ENCODE data around the gene VIPAS39. TPM values are rescaled to one million over a fixed set of nuclear protein-coding genes. Genes with fewer than 3 reads are reported as not detected.

VIPAS39 gene
- polyA plus RNA-seq, 1 experiment = 31.3 TPM

- ChIA-PET CTCF (interaction anchor here (8.2 kb wide), 1 partner anchor 11 kb away, joined by 38 read pairs; the partner anchor contains the start of gene AHSA1), POLR2A (no interaction called here)
- Histone ChIP-seq H3K36me3 (ENCODE audit: control insufficient read depth, insufficient read depth, low read length) (peaks cover 15% of the 10 kb centered on the region), H3K4me3 (ENCODE audit: low read depth, low read length) (no peak overlapping the region), H3K27me3 (ENCODE audit: control insufficient read depth, insufficient read depth, low read length) (peaks cover 8% of the 10 kb centered on the region; the same call in 1 of the 2 replicates)
- no peak for TF ChIP-seq CTCF (IDR thresholded peaks at IDR 0.05; ENCODE audit: insufficient read depth, low read depth, low read length)
- DNase-seq (ENCODE audit: low read depth) = no peak
Measured at GRCh38 chr14:77470224-77470870, 12.9 kb upstream of the VIPAS39 start.

- peaks cover 18% of the 10 kb centered on the region for H3K36me3 ChIP-seq (ENCODE audit: control insufficient read depth, insufficient read depth, low read length)
- no peak for TF ChIP-seq CTCF (IDR thresholded peaks at IDR 0.05; ENCODE audit: insufficient read depth, low read depth, low read length)
- H3K4me3 ChIP-seq (ENCODE audit: low read depth, low read length) = no peak overlapping the region
- no peak for DNase-seq (ENCODE audit: low read depth)
- ChIA-PET POLR2A (no interaction called here), CTCF (interaction anchor here (8.2 kb wide), 1 partner anchor 10 kb away, joined by 38 read pairs; the partner anchor contains the start of gene AHSA1)
- peaks cover 4% of the 10 kb centered on the region; the same call in 1 of the 2 replicates for H3K27me3 ChIP-seq (ENCODE audit: control insufficient read depth, insufficient read depth, low read length)
Measured at GRCh38 chr14:77469539-77469938, 12.1 kb upstream of the VIPAS39 start.

GRCh38 chr14:77469067-77469505 lies 11.7 kb upstream of the VIPAS39 start:
- Histone ChIP-seq H3K36me3 (ENCODE audit: control insufficient read depth, insufficient read depth, low read length) (peaks cover 18% of the 10 kb centered on the region), H3K4me3 (ENCODE audit: low read depth, low read length) (no peak overlapping the region), H3K27me3 (ENCODE audit: control insufficient read depth, insufficient read depth, low read length) (peaks cover 4% of the 10 kb centered on the region; the same call in 1 of the 2 replicates)
- POLR2A ChIA-PET = no interaction called here
- no peak for TF ChIP-seq CTCF (IDR thresholded peaks at IDR 0.05; ENCODE audit: insufficient read depth, low read depth, low read length)
- no peak for DNase-seq (ENCODE audit: low read depth)
- CTCF ChIA-PET = interaction anchor here (8.2 kb wide), 1 partner anchor 10 kb away, joined by 38 read pairs; the partner anchor contains the start of gene AHSA1

- no peak for DNase-seq (ENCODE audit: low read depth)
- ChIA-PET POLR2A (interaction anchor here (0.7 kb wide), 1 partner anchor 551 kb away, joined by 11 read pairs; no protein-coding TSS in a partner anchor), CTCF (interaction anchor here (1.1 kb wide), 1 partner anchor 9 kb away, joined by 6 read pairs; no protein-coding TSS in a partner anchor)
- H3K36me3 ChIP-seq (ENCODE audit: control insufficient read depth, insufficient read depth, low read length) = peaks cover 23% of the 10 kb centered on the region
- H3K27me3 ChIP-seq (ENCODE audit: control insufficient read depth, insufficient read depth, low read length) = peaks cover 4% of the 10 kb centered on the region; the same call in 1 of the 2 replicates
- TF ChIP-seq CTCF (IDR thresholded peaks at IDR 0.05; ENCODE audit: insufficient read depth, low read depth, low read length) = no peak
- H3K4me3 ChIP-seq (ENCODE audit: low read depth, low read length) = no peak overlapping the region
Measured at GRCh38 chr14:77467801-77468200, 10.4 kb upstream of the VIPAS39 start.

- Histone ChIP-seq H3K36me3 (ENCODE audit: control insufficient read depth, insufficient read depth, low read length) (peaks cover 15% of the 10 kb centered on the region), H3K27me3 (ENCODE audit: control insufficient read depth, insufficient read depth, low read length) (no peaks in the 10 kb centered on the region), H3K4me3 (ENCODE audit: low read depth, low read length) (peak overlapping the region; percentile 94)
- TF ChIP-seq CTCF (IDR thresholded peaks at IDR 0.05; ENCODE audit: insufficient read depth, low read depth, low read length) = peak; percentile 80
- no peak for DNase-seq (ENCODE audit: low read depth)
- ChIA-PET CTCF (interaction anchor here (0.5 to 3.8 kb wide), 21 partner anchors 8 to 295 kb away, joined by 3 to 41 read pairs (median 3); no protein-coding TSS in a partner anchor), POLR2A (no interaction called here)
Measured at GRCh38 chr14:77459072-77459723, 1.8 kb upstream of the VIPAS39 start.
